ENCODE measurements around the gene JDP2. TPM values are rescaled to one million over a fixed set of nuclear protein-coding genes. Genes with fewer than 3 reads are reported as not detected.
A peak's percentile ranks its signal among the peaks of the same experiment; 100 is the strongest.

The JDP2 gene
- total RNA-seq, 2 experiments from 2014 or later: 2.1 TPM

DNA sequence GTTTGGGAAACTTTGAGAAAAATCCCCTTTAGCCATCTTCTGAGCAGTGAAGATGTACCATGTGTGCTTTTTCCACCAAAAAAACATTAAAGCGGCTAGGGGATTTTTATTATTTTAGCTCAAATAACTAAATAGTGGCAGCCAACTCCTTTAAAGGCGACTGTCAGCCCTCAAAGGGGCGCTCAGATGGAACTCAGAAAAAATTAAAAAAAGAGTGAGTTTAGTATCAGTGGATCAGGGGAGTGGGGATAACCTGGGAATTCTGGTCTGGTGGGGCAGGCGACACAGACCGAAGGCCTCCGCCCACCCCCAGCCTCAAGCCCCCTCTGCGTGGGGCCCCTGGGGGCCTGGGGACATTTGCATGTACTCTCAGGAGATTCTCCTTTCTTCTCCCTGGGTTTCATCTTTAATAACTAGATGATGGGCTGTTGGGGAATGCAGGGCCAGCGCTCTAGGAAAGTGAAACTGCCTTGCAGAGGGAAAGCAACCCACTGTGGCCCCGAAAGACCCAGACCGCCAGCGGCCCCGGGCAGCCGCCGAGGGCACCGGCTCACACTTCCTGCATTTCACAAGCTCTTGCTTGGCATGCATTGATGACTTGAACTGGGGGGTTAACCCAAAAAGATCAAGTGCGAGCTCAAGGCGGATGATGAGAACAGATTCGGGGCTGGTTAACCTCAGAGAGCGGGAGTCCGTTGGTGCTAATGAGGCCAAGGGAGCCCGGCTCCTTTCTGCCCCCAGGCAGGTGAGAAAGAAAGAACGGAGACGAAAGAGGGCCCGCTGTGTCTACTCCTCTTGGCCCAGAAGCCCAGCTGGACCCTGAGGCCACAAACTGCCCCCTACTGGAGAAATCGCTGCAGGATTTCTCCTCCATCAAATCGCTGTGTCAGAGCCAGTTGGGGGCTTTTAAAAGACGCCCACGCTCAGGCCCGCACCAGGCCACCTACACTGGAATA is 87.1 kb downstream of the JDP2 start:
- Mint-ChIP-seq H3K27ac (peak overlapping the region; percentile 91), H3K36me3 (peaks cover 13% of the 10 kb centered on the region), H3K4me1 (peaks cover 35% of the 10 kb centered on the region), H3K27me3 (no peaks in the 10 kb centered on the region), H3K4me3 (peak overlapping the region; percentile 78), H3K9me3 (peaks cover 17% of the 10 kb centered on the region)
- DNase-seq: peak; percentile 56

GRCh38 chr14:75515629-75515996 is 87.8 kb downstream of the JDP2 start:
- Mint-ChIP-seq H3K4me1 (peaks cover 35% of the 10 kb centered on the region), H3K27me3 (no peaks in the 10 kb centered on the region), H3K4me3 (peak overlapping the region; percentile 4), H3K9me3 (peaks cover 15% of the 10 kb centered on the region), H3K36me3 (peaks cover 12% of the 10 kb centered on the region), H3K27ac (no peak overlapping the region)
- DNase-seq: no peak

DNA sequence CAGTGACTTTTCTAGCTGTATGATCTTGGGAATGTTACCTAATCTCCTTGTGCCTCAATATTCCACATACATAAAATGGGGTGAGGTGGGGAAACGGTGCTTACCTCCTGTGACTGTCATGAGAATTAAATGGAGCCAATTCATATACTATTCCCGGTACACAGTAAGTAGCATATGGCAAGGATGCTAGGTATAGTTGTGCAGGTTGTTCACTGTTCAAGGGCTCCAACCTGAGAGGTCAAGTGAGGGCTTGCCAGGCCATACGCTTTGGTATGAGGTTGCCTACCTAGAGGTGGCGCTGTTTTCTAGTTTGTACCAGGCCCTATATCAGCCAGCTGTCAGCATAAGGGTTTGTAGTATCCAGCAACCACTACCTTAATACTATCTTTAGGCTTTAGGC is 90.8 kb downstream of the JDP2 start:
- Mint-ChIP-seq H3K4me1 (peaks cover 52% of the 10 kb centered on the region), H3K9me3 (no peaks in the 10 kb centered on the region), H3K27me3 (no peaks in the 10 kb centered on the region), H3K4me3 (no peak overlapping the region), H3K36me3 (peaks cover 12% of the 10 kb centered on the region), H3K27ac (no peak overlapping the region)
- no peak for DNase-seq

DNA sequence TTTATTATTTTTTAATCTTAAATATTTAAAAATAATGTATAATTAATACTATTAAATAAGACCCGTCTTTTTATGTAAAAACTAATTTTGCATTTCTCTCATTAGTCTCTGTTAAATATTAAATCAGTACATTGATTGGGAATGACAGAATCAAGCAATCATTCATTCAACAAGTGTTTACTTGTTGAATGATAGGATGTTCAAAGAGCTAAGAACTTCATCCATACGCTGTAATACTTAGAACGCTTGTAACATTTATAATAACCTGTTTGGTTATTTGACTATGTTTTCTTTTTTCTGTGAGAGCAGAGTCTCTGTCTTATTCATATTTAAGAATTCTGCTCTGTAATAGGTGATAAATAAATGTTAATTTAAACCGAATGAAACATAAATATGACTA is 91.6 kb downstream of the JDP2 start:
- no peak overlapping the region for H3K4me3 Mint-ChIP-seq
- H3K9me3 Mint-ChIP-seq: no peaks in the 10 kb centered on the region
- H3K36me3 Mint-ChIP-seq: peaks cover 18% of the 10 kb centered on the region
- no peak overlapping the region for H3K27ac Mint-ChIP-seq
- H3K27me3 Mint-ChIP-seq: no peaks in the 10 kb centered on the region
- peaks cover 60% of the 10 kb centered on the region for H3K4me1 Mint-ChIP-seq
- no peak for DNase-seq

DNA sequence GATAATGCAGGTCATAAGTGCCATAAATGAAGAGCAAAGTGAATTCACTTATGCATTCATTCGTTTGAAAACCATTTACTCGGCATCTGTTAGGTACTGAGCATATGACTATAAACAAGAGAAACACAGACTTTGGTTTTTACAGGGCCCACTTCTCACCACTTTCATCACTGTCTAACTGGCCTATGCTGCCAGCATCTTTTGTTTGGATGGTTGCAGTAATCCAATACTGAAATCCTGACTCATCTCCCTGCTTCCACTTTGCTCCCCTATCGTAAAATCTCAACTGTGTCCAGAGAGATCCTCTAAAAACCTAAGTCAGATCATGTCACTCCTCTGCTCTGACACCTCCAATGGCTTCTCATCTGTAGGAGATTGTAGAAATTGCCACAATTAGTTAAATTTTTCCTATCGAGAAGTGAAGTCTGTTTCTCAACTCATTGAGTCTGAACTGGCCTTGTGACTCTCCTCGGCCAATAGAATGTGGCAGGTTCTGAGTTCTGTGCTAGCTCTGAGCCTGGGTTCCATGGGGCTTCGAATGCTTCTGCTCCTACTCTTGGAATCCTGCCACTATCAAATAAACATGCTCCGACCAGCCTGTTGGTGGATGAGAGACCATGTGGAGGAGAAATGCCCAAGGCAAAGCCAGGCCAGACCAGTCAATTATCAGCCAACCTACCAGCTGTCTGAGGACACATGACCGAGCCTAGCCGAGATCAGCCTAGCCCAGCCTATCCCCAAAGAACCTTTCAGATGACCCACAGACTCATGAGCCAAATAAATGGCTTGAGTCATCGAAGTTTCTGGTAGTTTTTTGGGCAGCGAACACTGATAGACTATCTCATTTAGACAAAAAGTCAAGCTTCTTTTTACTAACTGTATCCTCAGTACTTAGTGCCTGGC is 92.3 kb downstream of the JDP2 start:
- Mint-ChIP-seq H3K27me3 (no peaks in the 10 kb centered on the region), H3K4me1 (peaks cover 64% of the 10 kb centered on the region), H3K36me3 (peaks cover 25% of the 10 kb centered on the region), H3K9me3 (no peaks in the 10 kb centered on the region), H3K27ac (peak overlapping the region; percentile 98), H3K4me3 (no peak overlapping the region)
- DNase-seq: no peak

GRCh38 chr14:75520852-75521251 is 93.0 kb downstream of the JDP2 start:
- Mint-ChIP-seq H3K36me3 (peaks cover 30% of the 10 kb centered on the region), H3K27ac (peak overlapping the region; percentile 98), H3K27me3 (no peaks in the 10 kb centered on the region), H3K4me3 (no peak overlapping the region), H3K4me1 (peaks cover 62% of the 10 kb centered on the region), H3K9me3 (no peaks in the 10 kb centered on the region)
- DNase-seq: no peak

GRCh38 chr14:75521415-75522199 is 93.8 kb downstream of the JDP2 start:
- H3K4me3 Mint-ChIP-seq: peak overlapping the region; percentile 99
- H3K36me3 Mint-ChIP-seq: peaks cover 37% of the 10 kb centered on the region
- no peak for DNase-seq
- peaks cover 62% of the 10 kb centered on the region for H3K4me1 Mint-ChIP-seq
- no peaks in the 10 kb centered on the region for H3K27me3 Mint-ChIP-seq
- peak overlapping the region; percentile 98 for H3K27ac Mint-ChIP-seq
- H3K9me3 Mint-ChIP-seq: no peaks in the 10 kb centered on the region

GRCh38 chr14:75522224-75522982 is 94.6 kb downstream of the JDP2 start, which contains the start of gene BATF:
Gene BATF (plus strand): TSS chr14:75522469. CDS start chr14:75522683, 214 bp downstream.
- Mint-ChIP-seq H3K9me3 (no peaks in the 10 kb centered on the region), H3K4me3 (peak within 1 kb of the TSS; percentile 99), H3K27ac (peak within 1 kb of the TSS; percentile 98), H3K36me3 (peaks cover 43% of the 10 kb centered on the region), H3K4me1 (peaks cover 65% of the 10 kb centered on the region), H3K27me3 (no peaks in the 10 kb centered on the region)
- peak; percentile 70 for DNase-seq

GRCh38 chr14:75522983-75523318 is 95.1 kb downstream of the JDP2 start:
- no peak for DNase-seq
- Mint-ChIP-seq H3K27me3 (no peaks in the 10 kb centered on the region), H3K36me3 (peaks cover 49% of the 10 kb centered on the region)

More at GRCh38 chr14:75522983-75523318, 95.1 kb downstream of the JDP2 start:
- H3K4me1 Mint-ChIP-seq: peaks cover 68% of the 10 kb centered on the region
- H3K27ac Mint-ChIP-seq: peak overlapping the region; percentile 98
- no peaks in the 10 kb centered on the region for H3K9me3 Mint-ChIP-seq
- H3K4me3 Mint-ChIP-seq: peak overlapping the region; percentile 99

Other genes starting within 250 kb of the JDP2 start
- gene FOS, start 149.2 kb upstream of the JDP2 start, total RNA-seq: 10 to 100 TPM; 19.5 to 20.0 TPM
- 10 to 100 TPM; 46.2 to 47.9 TPM for gene BATF, start 94.4 kb downstream of the JDP2 start, total RNA-seq
- gene FLVCR2, start 150.6 kb downstream of the JDP2 start, total RNA-seq: under 1 TPM; 0.64 to 0.78 TPM
- 10 to 100 TPM; 13.9 to 15.0 TPM for gene ERG28, start 232.9 kb downstream of the JDP2 start, total RNA-seq
- 10 to 100 TPM; 26.9 to 30.5 TPM for gene TTLL5, start 233.2 kb downstream of the JDP2 start, total RNA-seq

Measured in activated naive CD8-positive, alpha-beta T cell treated with anti-CD3 and anti-CD28 coated beads for 36 hours (primary cell).